ENCODE measurements around the gene APOL6. TPM values are rescaled to one million over a fixed set of nuclear protein-coding genes. Genes with fewer than 3 reads are reported as not detected.

Gene APOL6
- 10 to 100 TPM; 31.1 to 34.1 TPM for total RNA-seq
- 10 to 100 TPM in 1 of 2 donors, 1 to 10 TPM in 1; 9.6 to 13.6 TPM for polyA plus RNA-seq
- long read RNA-seq, donor 1, full-length matches to known transcripts, result 3 of 3 reads
- long read RNA-seq, donor 1, partial matches to known transcripts, result 0 of 3 reads
- long read RNA-seq, donor 1, other reads (novel, unspliced or antisense), result 0 of 3 reads
- long read RNA-seq, donor 2, full-length matches to known transcripts, result 5 of 5 reads
- long read RNA-seq, donor 2, partial matches to known transcripts, result 0 of 5 reads
- long read RNA-seq, donor 2, other reads (novel, unspliced or antisense), result 0 of 5 reads
- long read RNA-seq, donor 3, full-length matches to known transcripts, result 2 of 2 reads
- long read RNA-seq, donor 3, partial matches to known transcripts, result 0 of 2 reads
- long read RNA-seq, donor 3, other reads (novel, unspliced or antisense), result 0 of 2 reads
- long read RNA-seq, donor 4, result 0 reads
- long read RNA-seq, donor 5, full-length matches to known transcripts, result 4 of 4 reads
- long read RNA-seq, donor 5, partial matches to known transcripts, result 0 of 4 reads
- long read RNA-seq, donor 5, other reads (novel, unspliced or antisense), result 0 of 4 reads

GRCh38 chr22:35648066-35649025, at the start of gene APOL6:
TSS of gene APOL6 (plus strand) at chr22:35648446. CDS start at chr22:35656426, 7,980 bp downstream.
- 5 to 8% methylated on average over 18 of the region's 18 CpGs for WGBS, 2 donors
- H3K4me3 ChIP-seq, result peak within 1 kb of the TSS; percentile 75
- no peaks in the 10 kb centered on the region for H3K36me3 ChIP-seq (ENCODE audit: control insufficient read depth in 4 of 4, insufficient read depth in 4 of 4, low read length in 4 of 4)
- peaks cover 0 to 21% (median 9%) of the 10 kb centered on the region in 5 donors for H3K4me1 ChIP-seq (ENCODE audit: control insufficient read depth in 5 of 5, insufficient read depth in 5 of 5, low read length in 5 of 5)
- H3K27ac ChIP-seq (ENCODE audit: low read depth in 1 of 2, low read length in 1 of 2), result peak within 1 kb of the TSS; percentile 89 to 96
- DNase-seq (peak; percentile 68 to 88 (median 87)), ATAC-seq (ENCODE audit: insufficient read depth, low FRiP score) (peak; percentile 70)
- TF ChIP-seq CTCF (IDR thresholded peaks at IDR 0.05; ENCODE audit: control extremely low read depth, extremely low read depth), result no peak
- H3K9me3 ChIP-seq (ENCODE audit: control insufficient read depth in 4 of 4, insufficient read depth in 3 of 4, low read length in 3 of 4), result no peaks in the 10 kb centered on the region
- no peaks in the 10 kb centered on the region for H3K27me3 ChIP-seq (ENCODE audit: control insufficient read depth in 3 of 3, insufficient read depth in 3 of 3, low read length in 2 of 3)
- peak within 1 kb of the TSS; percentile 89 to 94 for H3K9ac ChIP-seq (ENCODE audit: insufficient read depth in 1 of 2, low read length in 2 of 2)

- no peaks in the 10 kb centered on the region for H3K36me3 ChIP-seq (ENCODE audit: control insufficient read depth in 4 of 4, insufficient read depth in 4 of 4, low read length in 4 of 4)
- no peak overlapping the region for H3K4me3 ChIP-seq
- H3K9me3 ChIP-seq (ENCODE audit: control insufficient read depth in 4 of 4, insufficient read depth in 3 of 4, low read length in 3 of 4), result no peaks in the 10 kb centered on the region
- 91 to 95% methylated on average over 4 of the region's 4 CpGs for WGBS, 2 donors
- peaks cover 0 to 7% (median 0%) of the 10 kb centered on the region in 5 donors for H3K4me1 ChIP-seq (ENCODE audit: control insufficient read depth in 5 of 5, insufficient read depth in 5 of 5, low read length in 5 of 5)
- TF ChIP-seq CTCF (IDR thresholded peaks at IDR 0.05; ENCODE audit: control extremely low read depth, extremely low read depth), result no peak
- DNase-seq, result no peak
- H3K27ac ChIP-seq (ENCODE audit: low read depth in 1 of 2, low read length in 1 of 2), result peak overlapping the region in 1 of 2 donors; percentile 60
- ATAC-seq (ENCODE audit: insufficient read depth, low FRiP score), result no peak
- H3K27me3 ChIP-seq (ENCODE audit: control insufficient read depth in 3 of 3, insufficient read depth in 3 of 3, low read length in 2 of 3), result no peaks in the 10 kb centered on the region
- no peak overlapping the region for H3K9ac ChIP-seq (ENCODE audit: insufficient read depth in 1 of 2, low read length in 2 of 2)
Measured at GRCh38 chr22:35599364-35599763, 48.9 kb upstream of the APOL6 start.

DNA sequence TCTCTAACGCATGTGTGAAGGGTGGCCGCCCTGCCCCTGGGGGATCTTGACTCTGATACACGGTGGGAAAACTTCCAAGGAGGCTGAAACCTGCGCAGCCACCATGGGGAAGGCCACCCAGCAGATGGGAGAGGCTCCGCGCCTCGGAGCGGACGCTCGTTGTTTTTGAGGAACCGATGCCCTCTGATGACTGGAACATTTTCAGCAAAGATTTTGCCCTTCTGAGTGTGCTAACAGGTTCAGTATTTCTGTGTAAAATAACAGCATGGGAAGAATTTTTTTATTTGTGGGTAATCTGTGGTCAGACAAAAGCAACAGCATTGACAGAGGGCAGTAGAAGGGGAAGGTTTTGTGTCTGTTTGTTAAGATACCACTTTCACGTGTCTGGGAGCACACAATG, 47.8 kb upstream of the APOL6 start:
- Histone ChIP-seq H3K9ac (ENCODE audit: insufficient read depth in 1 of 2, low read length in 2 of 2) (no peak overlapping the region), H3K27ac (ENCODE audit: low read depth in 1 of 2, low read length in 1 of 2) (no peak overlapping the region), H3K9me3 (ENCODE audit: control insufficient read depth in 4 of 4, insufficient read depth in 3 of 4, low read length in 3 of 4) (no peaks in the 10 kb centered on the region), H3K4me3 (no peak overlapping the region), H3K4me1 (ENCODE audit: control insufficient read depth in 5 of 5, insufficient read depth in 5 of 5, low read length in 5 of 5) (peaks cover 0 to 7% (median 0%) of the 10 kb centered on the region in 5 donors), H3K27me3 (ENCODE audit: control insufficient read depth in 3 of 3, insufficient read depth in 3 of 3, low read length in 2 of 3) (no peaks in the 10 kb centered on the region), H3K36me3 (ENCODE audit: control insufficient read depth in 4 of 4, insufficient read depth in 4 of 4, low read length in 4 of 4) (no peaks in the 10 kb centered on the region)
- 58 to 69% methylated on average over 12 of the region's 12 CpGs for WGBS, 2 donors
- no peak for TF ChIP-seq CTCF (IDR thresholded peaks at IDR 0.05; ENCODE audit: control extremely low read depth, extremely low read depth)
- ATAC-seq (ENCODE audit: insufficient read depth, low FRiP score) (no peak), DNase-seq (no peak)

Measured in lung (tissue), 16 donors.